K562 (cell line): ENCODE measurements around the gene TGM1. TPM values are rescaled to one million over a fixed set of nuclear protein-coding genes. Genes with fewer than 3 reads are reported as not detected.

Experiments used
- ATAC-seq: fragments of 200-7000 bp; cut with Tn5 transposase; 3 replicates; pipeline ENCODE4 v1.9.1; 2020; ENCODE audit warnings: moderate library complexity
- BruUV-seq: library from RNA; stranded (reverse); fragments of 400-500 nt; replicated peaks from 2 replicates; lab custom pipeline; 2021; lab: Mats Ljungman, UMichigan
- CTCF ChIA-PET: fragments of 300-600 bp; formaldehyde crosslinking; extraction: SDS; loops from one replicate; lab custom pipeline; 2021; ENCODE audit warnings: low intra/inter-chr PET ratio; lab: Yijun Ruan, JAX
- POLR2A ChIA-PET: fragments of 300-600, 350-650 bp; sonication (Branson Sonifier 250); formaldehyde crosslinking; extraction: SDS; loops from one replicate; lab custom pipeline; 2021; ENCODE audit warnings: antibody characterized with exemption, inconsistent platforms; lab: Yijun Ruan, JAX
- DNase-seq, 4 experiments: peaks; one replicate each; pipeline versions ENCODE4 v3.0.0 to v3.0.0-alpha.2; 2011 to 2018; ENCODE audit warnings: low spot score in 3 of 4, mixed read lengths in 3 of 4; ENCODE audit errors: extremely low read depth in 1 of 4
- FAIRE-seq: peaks from 2 replicates; lab custom pipeline; 2011; peaks lifted over from hg19 to GRCh38; lab: Jason Lieb, UNC
- H2AFZ ChIP-seq: 2 replicates; pipeline ENCODE4 v1.6.0; 2011; ENCODE audit warnings: low read depth, low read length, control low read depth, inconsistent platforms
- H3K27ac ChIP-seq: fragments of 200-600 bp; 3 replicates; pipeline ENCODE4 v1.8.0; 2011; ENCODE audit warnings: low read depth, mild to moderate bottlenecking, control low read depth, inconsistent platforms, low read length, moderate library complexity, mixed read lengths; ENCODE audit errors: extremely low read depth
- H3K27me3 ChIP-seq, 2 experiments: fragments of 300-600 bp in 1 of 2; 2 replicates in 1 of 2; 3 replicates in 1 of 2; pipeline versions ENCODE4 v1.6.0 to v1.8.0; 2011; ENCODE audit warnings: inconsistent platforms in 2 of 2, low read length in 2 of 2, mild to moderate bottlenecking in 1 of 2, mixed read lengths in 1 of 2, moderate library complexity in 1 of 2; ENCODE audit not compliant: control insufficient read depth in 2 of 2, insufficient read depth in 2 of 2
- H3K36me3 ChIP-seq: fragments of 300-600 bp; 3 replicates; pipeline ENCODE4 v1.8.0; 2011; ENCODE audit warnings: mild to moderate bottlenecking, low read length, inconsistent platforms; ENCODE audit not compliant: control insufficient read depth, insufficient read depth
- H3K4me1 ChIP-seq, 2 experiments: fragments of 200-600 bp in 1 of 2; replicated peaks in 1 of 2; 2 replicates in 1 of 2; 3 replicates in 1 of 2; pipeline versions ENCODE4 v1.5.1 to v1.8.0; 2011; ENCODE audit warnings: inconsistent platforms in 2 of 2, low read length in 2 of 2, mild to moderate bottlenecking in 1 of 2, mixed read lengths in 1 of 2, moderate library complexity in 1 of 2; ENCODE audit not compliant: control insufficient read depth in 2 of 2, insufficient read depth in 2 of 2
- H3K4me2 ChIP-seq: 2 replicates; pipeline ENCODE4 v1.6.1; 2011; ENCODE audit warnings: low read length, control low read depth, inconsistent platforms, mixed read lengths; ENCODE audit not compliant: insufficient read depth
- H3K4me3 ChIP-seq: fragments of 200-600 bp; sonication (generic), shearing (Covaris generic); 2 replicates; pipeline ENCODE4 v1.5.1; 2016; ENCODE audit warnings: control low read depth, inconsistent platforms
- H3K79me2 ChIP-seq: fragments of 200-600 bp; 3 replicates; pipeline ENCODE4 v1.8.0; 2011; ENCODE audit warnings: low read length, inconsistent platforms; ENCODE audit not compliant: control insufficient read depth, insufficient read depth
- H3K9ac ChIP-seq, 2 experiments: 2 replicates each; pipeline versions ENCODE4 v1.6.0 to v1.6.1; 2011; ENCODE audit warnings: low read depth in 2 of 2, low read length in 2 of 2, control low read depth in 1 of 2, inconsistent platforms in 1 of 2, mild to moderate bottlenecking in 1 of 2, mixed read lengths in 1 of 2; ENCODE audit not compliant: insufficient read depth in 1 of 2
- H3K9me1 ChIP-seq: one replicate; pipeline ENCODE4 v1.6.0; 2011; ENCODE audit warnings: inconsistent platforms, mild to moderate bottlenecking, low read length, moderate library complexity; ENCODE audit not compliant: control insufficient read depth, insufficient read depth
- H3K9me3 ChIP-seq: replicated peaks from 2 replicates; pipeline ENCODE4 v1.5.1; 2011; ENCODE audit warnings: low read depth, low read length, inconsistent platforms; ENCODE audit not compliant: control insufficient read depth, insufficient read depth
- H4K20me1 ChIP-seq: replicated peaks from 2 replicates; pipeline ENCODE4 v1.6.1; 2011; ENCODE audit warnings: low read length, inconsistent platforms, mixed read lengths; ENCODE audit not compliant: control insufficient read depth, insufficient read depth
- BACH1 ChIP-seq: fragments of 200-800 bp; sonication (Bioruptor generic); IDR thresholded peaks from 2 replicates; pipeline ENCODE4 v1.6.1; 2016; ENCODE audit warnings: missing genetic modification characterization, missing compliant biosample characterization
- ESRRB ChIP-seq: fragments of 250-450 bp; sonication (Bioruptor Pico); IDR thresholded peaks from 2 replicates; pipeline ENCODE4 v1.5.0; 2020; ENCODE audit warnings: mild to moderate bottlenecking, moderate library complexity, borderline replicate concordance
- MTF1 ChIP-seq: fragments of 250-450 bp; sonication (Bioruptor Pico); IDR thresholded peaks from 2 replicates; pipeline ENCODE4 v1.9.0; 2021; ENCODE audit warnings: moderate library complexity, mild to moderate bottlenecking, inconsistent platforms, borderline replicate concordance
- MXI1 ChIP-seq: IDR thresholded peaks from 2 replicates; pipeline ENCODE4 v1.6.1; 2011; ENCODE audit warnings: low read depth, mild to moderate bottlenecking, improper control_type of control experiment, low read length
- NUFIP1 ChIP-seq: fragments of 450-650 bp; IDR thresholded peaks from 2 replicates; pipeline ENCODE4 v1.6.1; 2018; ENCODE audit not compliant: partially characterized antibody
- ZBTB8A ChIP-seq: fragments of 450-650 bp; IDR thresholded peaks from 2 replicates; pipeline ENCODE4 v1.6.1; 2018; ENCODE audit warnings: mild to moderate bottlenecking, moderate library complexity; ENCODE audit not compliant: partially characterized antibody
- ZFP30 ChIP-seq: fragments of 250-450 bp; sonication (Bioruptor Pico); IDR thresholded peaks from 2 replicates; pipeline ENCODE4 v1.8.0; 2022; ENCODE audit warnings: moderate library complexity, mild to moderate bottlenecking, inconsistent platforms, borderline replicate concordance
- ZNF121 ChIP-seq: sonication (generic); formaldehyde crosslinking; conservative IDR thresholded peaks from 2 replicates; pipeline ENCODE4 v1.8.0; 2022; ENCODE audit warnings: missing genetic modification reagents
- ZNF165 ChIP-seq: fragments of 250-450 bp; sonication (Bioruptor Pico); IDR thresholded peaks from 2 replicates; pipeline ENCODE4 v1.4.0; 2020; ENCODE audit warnings: borderline replicate concordance
- ZNF197 ChIP-seq: fragments of 200-800 bp; sonication (Bioruptor generic); IDR thresholded peaks from 2 replicates; pipeline ENCODE4 v1.6.1; 2016; ENCODE audit warnings: low read depth, missing genetic modification characterization, missing compliant biosample characterization
- ZNF384 ChIP-seq: IDR thresholded peaks from 2 replicates; pipeline ENCODE4 v1.6.1; 2012; ENCODE audit warnings: low read depth, low read length, improper control_type of control experiment
- ZNF780A ChIP-seq: fragments of 250-450 bp; sonication (Bioruptor Pico); IDR thresholded peaks from 2 replicates; pipeline ENCODE4 v1.5.0; 2021; ENCODE audit warnings: mild to moderate bottlenecking
- WGBS: fragments of 100-300 bp; shearing (Covaris generic); methylation state at CpG from one replicate; pipeline ENCODE4 v1.1.6; 2016; ENCODE audit warnings: low coverage, mixed read lengths; ENCODE audit not compliant: insufficient coverage; ENCODE audit errors: missing lambda C conversion rate; 5-methylcytosine and 5-hydroxymethylcytosine counted together
- in situ Hi-C: fragments of 300-500 bp; cut with MboI; formaldehyde crosslinking; loops from 4 replicates; pipeline ENCODE4 v1.15.0; 2018; ENCODE audit warnings: inconsistent platforms, mixed read lengths
- intact Hi-C: fragments of 100-400 bp; cut with micrococcal nuclease; formaldehyde crosslinking; loops from 2 replicates; pipeline ENCODE4 v1.14.2; 2022
- polyA plus RNA-seq, 8 experiments: library from polyadenylated mRNA; depleted of rRNA in 4 of 8; stranded (reverse) in 5 of 8; unstranded in 3 of 8; fragments of >200 nt; fragmentation: Nextera tagmentation in 2 of 8; fragmentation: Illumina TruSeq in 1 of 8; extraction: Ambion mirVana in 2 of 8; extraction: Trizol in 1 of 8; gene quantifications; 2 replicates each; pipeline versions ENCODE4 v1.2.1 to v1.2.3, GENCODE V29; 2011 to 2014; ENCODE audit warnings: inconsistent platforms in 1 of 8, missing spikeins in 1 of 8
- total RNA-seq, 7 experiments: library from RNA; depleted of rRNA in 6 of 7; stranded (reverse); fragments of >200 nt in 6 of 7; fragmentation: Illumina TruSeq in 2 of 7; extraction: Trizol in 2 of 7; gene quantifications; 2 replicates each; pipeline versions ENCODE4 v1.2.1 to v1.2.3, GENCODE V29; 2011 to 2021; ENCODE audit warnings: low replicate concordance in 1 of 7
- TF ChIP-seq, protein P1 (sequence below): fragments of 150-350 bp; IDR thresholded peaks from 2 replicates; pipeline ENCODE4 v1.6.1; 2014; ENCODE audit warnings: low read depth, mild to moderate bottlenecking, low read length, borderline replicate concordance
- TF ChIP-seq, protein P2 (sequence below), 2 experiments: IDR thresholded peaks; 2 replicates each; pipeline ENCODE4 v1.6.1; 2012; ENCODE audit warnings: improper control_type of control experiment in 2 of 2, low read depth in 2 of 2, low read length in 2 of 2, borderline replicate concordance in 1 of 2

Gene TGM1
- total and polyA plus RNA-seq, 9 of the 15 experiments (the other 6 are each of a cell fraction or from before 2014, with no cell fraction given) = 0.13 to 4.4 (median 0.88) TPM

GRCh38 chr14:24266344-24267244 lies 3.6 kb upstream of the TGM1 start:
- no peak overlapping the region for H3K27ac ChIP-seq
- peaks cover 9% of the 10 kb centered on the region; the same call in 1 of the 3 replicates for H3K79me2 ChIP-seq
- BruUV-seq = no TSS peak
- no peak overlapping the region for H3K4me3 ChIP-seq
- H4K20me1 ChIP-seq = no peaks in the 10 kb centered on the region; the same call in 1 of the 2 replicates
- TF ChIP-seq, protein P1, sequence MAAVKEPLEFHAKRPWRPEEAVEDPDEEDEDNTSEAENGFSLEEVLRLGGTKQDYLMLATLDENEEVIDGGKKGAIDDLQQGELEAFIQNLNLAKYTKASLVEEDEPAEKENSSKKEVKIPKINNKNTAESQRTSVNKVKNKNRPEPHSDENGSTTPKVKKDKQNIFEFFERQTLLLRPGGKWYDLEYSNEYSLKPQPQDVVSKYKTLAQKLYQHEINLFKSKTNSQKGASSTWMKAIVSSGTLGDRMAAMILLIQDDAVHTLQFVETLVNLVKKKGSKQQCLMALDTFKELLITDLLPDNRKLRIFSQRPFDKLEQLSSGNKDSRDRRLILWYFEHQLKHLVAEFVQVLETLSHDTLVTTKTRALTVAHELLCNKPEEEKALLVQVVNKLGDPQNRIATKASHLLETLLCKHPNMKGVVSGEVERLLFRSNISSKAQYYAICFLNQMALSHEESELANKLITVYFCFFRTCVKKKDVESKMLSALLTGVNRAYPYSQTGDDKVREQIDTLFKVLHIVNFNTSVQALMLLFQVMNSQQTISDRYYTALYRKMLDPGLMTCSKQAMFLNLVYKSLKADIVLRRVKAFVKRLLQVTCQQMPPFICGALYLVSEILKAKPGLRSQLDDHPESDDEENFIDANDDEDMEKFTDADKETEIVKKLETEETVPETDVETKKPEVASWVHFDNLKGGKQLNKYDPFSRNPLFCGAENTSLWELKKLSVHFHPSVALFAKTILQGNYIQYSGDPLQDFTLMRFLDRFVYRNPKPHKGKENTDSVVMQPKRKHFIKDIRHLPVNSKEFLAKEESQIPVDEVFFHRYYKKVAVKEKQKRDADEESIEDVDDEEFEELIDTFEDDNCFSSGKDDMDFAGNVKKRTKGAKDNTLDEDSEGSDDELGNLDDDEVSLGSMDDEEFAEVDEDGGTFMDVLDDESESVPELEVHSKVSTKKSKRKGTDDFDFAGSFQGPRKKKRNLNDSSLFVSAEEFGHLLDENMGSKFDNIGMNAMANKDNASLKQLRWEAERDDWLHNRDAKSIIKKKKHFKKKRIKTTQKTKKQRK = no peak
- no peak for TF ChIP-seq ESRRB (CRISPR knock-in tag)
- no peak for TF ChIP-seq ZBTB8A
- TF ChIP-seq MXI1 = no peak
- TF ChIP-seq ZFP30 (CRISPR knock-in tag) = no peak
- no peak for TF ChIP-seq MTF1
- no peak for TF ChIP-seq ZNF780A (CRISPR knock-in tag)
- no peak for TF ChIP-seq ZNF121
- no peak for TF ChIP-seq NUFIP1
- TF ChIP-seq BACH1 (tag) = no peak
- TF ChIP-seq, protein P2, sequence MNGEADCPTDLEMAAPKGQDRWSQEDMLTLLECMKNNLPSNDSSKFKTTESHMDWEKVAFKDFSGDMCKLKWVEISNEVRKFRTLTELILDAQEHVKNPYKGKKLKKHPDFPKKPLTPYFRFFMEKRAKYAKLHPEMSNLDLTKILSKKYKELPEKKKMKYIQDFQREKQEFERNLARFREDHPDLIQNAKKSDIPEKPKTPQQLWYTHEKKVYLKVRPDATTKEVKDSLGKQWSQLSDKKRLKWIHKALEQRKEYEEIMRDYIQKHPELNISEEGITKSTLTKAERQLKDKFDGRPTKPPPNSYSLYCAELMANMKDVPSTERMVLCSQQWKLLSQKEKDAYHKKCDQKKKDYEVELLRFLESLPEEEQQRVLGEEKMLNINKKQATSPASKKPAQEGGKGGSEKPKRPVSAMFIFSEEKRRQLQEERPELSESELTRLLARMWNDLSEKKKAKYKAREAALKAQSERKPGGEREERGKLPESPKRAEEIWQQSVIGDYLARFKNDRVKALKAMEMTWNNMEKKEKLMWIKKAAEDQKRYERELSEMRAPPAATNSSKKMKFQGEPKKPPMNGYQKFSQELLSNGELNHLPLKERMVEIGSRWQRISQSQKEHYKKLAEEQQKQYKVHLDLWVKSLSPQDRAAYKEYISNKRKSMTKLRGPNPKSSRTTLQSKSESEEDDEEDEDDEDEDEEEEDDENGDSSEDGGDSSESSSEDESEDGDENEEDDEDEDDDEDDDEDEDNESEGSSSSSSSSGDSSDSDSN (IDR thresholded peaks at IDR 0.05; ENCODE audit: borderline replicate concordance in 1 of 2, low read depth in 2 of 2, low read length in 2 of 2) = no peak
- no peak for TF ChIP-seq ZNF197 (CRISPR knock-in tag)
- TF ChIP-seq ZNF165 (CRISPR knock-in tag) = no peak
- TF ChIP-seq ZNF384 = no peak
- TF ChIP-seq, all 486 proteins: peak for 0
- FAIRE-seq = no peak
- DNase-seq = no peak
- Histone ChIP-seq H2AFZ (no peak overlapping the region), H3K36me3 (no peaks in the 10 kb centered on the region), H3K9me1 (no peaks in the 10 kb centered on the region), H3K27me3 (no peaks in the 10 kb centered on the region), H3K4me1 (peaks cover 0 to 31% of the 10 kb centered on the region in 2 experiments; a peak in 4 of 5 replicates), H3K4me2 (no peak overlapping the region), H3K9me3 (no peaks in the 10 kb centered on the region), H3K9ac (peak overlapping the region in 1 of 2 experiments; percentile 45; a peak in 1 of 4 replicates)
- POLR2A ChIA-PET = interaction anchor here (0.6 to 1.4 kb wide), 2 partner anchors 9 to 24 kb away, joined by 3 read pairs; partner anchors contain the start of gene TINF2
- 75% methylated on average over 12 of the region's 18 CpGs for WGBS
- no peak for ATAC-seq
- intact Hi-C loops = no loop called here
- in situ Hi-C loops = no loop called here
- CTCF ChIA-PET = no interaction called here
